Spleen (tissue), 11 donors: Measurements from ENCODE around the gene DTNA. TPM values are rescaled to one million over a fixed set of nuclear protein-coding genes. Genes with fewer than 3 reads are reported as not detected.

ENCODE experiments used
- DNase-seq: peaks from one replicate; pipeline ENCODE4 v3.0.0-alpha.2; 2020
- H3K27ac ChIP-seq, 8 donors: fragments of 200-600 bp; sonication (generic) in 7 of 8; 1 replicate in 4 of 8; 2 replicates in 4 of 8; pipeline versions ENCODE4 v1.5.0 to v1.8.0; 2016 to 2021; ENCODE audit warnings: inconsistent platforms in 4 of 8, mild to moderate bottlenecking in 4 of 8, moderate library complexity in 1 of 8
- H3K27me3 ChIP-seq, 7 donors: fragments of 200-600 bp; sonication (generic) in 6 of 7; replicated peaks in 1 of 7; 1 replicate in 4 of 7; 2 replicates in 3 of 7; pipeline versions ENCODE4 v1.5.0 to v1.8.0; 2016 to 2021; ENCODE audit warnings: inconsistent platforms in 3 of 7, mild to moderate bottlenecking in 1 of 7
- H3K36me3 ChIP-seq, 6 donors: fragments of 200-600 bp; sonication (generic) in 5 of 6; 1 replicate in 4 of 6; 2 replicates in 2 of 6; pipeline versions ENCODE4 v1.5.0 to v1.8.0; 2016 to 2021; ENCODE audit warnings: inconsistent platforms in 2 of 6
- H3K4me1 ChIP-seq, 6 donors: fragments of 200-600 bp; sonication (generic) in 5 of 6; 1 replicate in 3 of 6; 2 replicates in 3 of 6; pipeline versions ENCODE4 v1.5.0 to v1.8.0; 2016 to 2021; ENCODE audit warnings: inconsistent platforms in 3 of 6
- H3K4me3 ChIP-seq, 8 donors: fragments of 200-600 bp; sonication (generic) in 7 of 8; 1 replicate in 4 of 8; 2 replicates in 4 of 8; pipeline versions ENCODE4 v1.5.0 to v1.8.0; 2016 to 2021; ENCODE audit warnings: inconsistent platforms in 4 of 8, mild to moderate bottlenecking in 4 of 8, moderate library complexity in 2 of 8
- H3K9me3 ChIP-seq, 8 donors: fragments of 200-600 bp; sonication (generic) in 7 of 8; 1 replicate in 4 of 8; 2 replicates in 4 of 8; pipeline versions ENCODE4 v1.5.0 to v1.8.0; 2016 to 2021; ENCODE audit warnings: inconsistent platforms in 4 of 8
- CTCF ChIP-seq, 11 experiments: fragments of 200-600 bp in 7 of 11; fragments of 450-650 bp in 4 of 11; sonication (generic) in 4 of 11; IDR thresholded peaks in 8 of 11; conservative IDR thresholded peaks in 3 of 11; 1 replicate in 7 of 11; 2 replicates in 4 of 11; pipeline versions ENCODE4 v1.4.0 to v1.8.0; 2016 to 2021; ENCODE audit warnings: antibody characterized with exemption in 11 of 11, inconsistent platforms in 4 of 11, mild to moderate bottlenecking in 1 of 11
- POLR2A ChIP-seq, 3 donors: fragments of 450-650 bp; IDR thresholded peaks; one replicate each; pipeline ENCODE4 v1.5.1; 2017; ENCODE audit warnings: antibody characterized with exemption in 3 of 3, mild to moderate bottlenecking in 1 of 3
- POLR2AphosphoS5 ChIP-seq, 3 donors: sonication (generic); formaldehyde crosslinking; IDR thresholded peaks; one replicate each; pipeline ENCODE4 v1.5.1; 2017; ENCODE audit warnings: antibody characterized with exemption in 3 of 3
- WGBS, 5 donors: extraction: QIAGEN DNeasy Blood & Tissue Kit in 3 of 5; methylation state at CpG; one replicate each; pipeline versions ENCODE4 v1.1.5 to v1.1.7; 2013 to 2018; 5-methylcytosine and 5-hydroxymethylcytosine counted together
- intact Hi-C: fragments of 100-400 bp; cut with DNase I; formaldehyde crosslinking; loops from one replicate; pipeline ENCODE4 v1.15.0; 2023; ENCODE audit warnings: low total_unique reads
- polyA plus RNA-seq, 3 donors: library from polyadenylated mRNA; stranded (reverse); fragments of 200-250 nt; gene quantifications; one replicate each; pipeline ENCODE4 v1.2.1, GENCODE V29; 2013
- total RNA-seq, 7 donors: library from RNA; depleted of rRNA in 3 of 7; stranded (reverse); fragments of >200 nt in 3 of 7; fragmentation: NEBNext Ultra II Directional in 4 of 7; extraction: Animal tissue kit (Norgen Biotek cat#: 25700) in 4 of 7; gene quantifications; one replicate each; pipeline versions ENCODE4 v1.1.0 to v1.2.1, GENCODE V29; 2016 to 2021
- donor health status: healthy with polysubstance abuse.
- donor health status: DM: no; HTN: no; CAD: no; lungs with moderate emphysema.
- donor health status: DM: no; HTN: no; CAD: no.
- donor health status: Bipolar disorder and iron deficiency.
- donor health status: healthy.
- donor health status: DM: no; HTN: no; CAD: no.
- donor health status: DM: yes; HTN: yes; CAD: no.

Gene DTNA
- total and polyA plus RNA-seq, 10 donors, result 3.0 to 29.2 (median 14.2) TPM

DNA sequence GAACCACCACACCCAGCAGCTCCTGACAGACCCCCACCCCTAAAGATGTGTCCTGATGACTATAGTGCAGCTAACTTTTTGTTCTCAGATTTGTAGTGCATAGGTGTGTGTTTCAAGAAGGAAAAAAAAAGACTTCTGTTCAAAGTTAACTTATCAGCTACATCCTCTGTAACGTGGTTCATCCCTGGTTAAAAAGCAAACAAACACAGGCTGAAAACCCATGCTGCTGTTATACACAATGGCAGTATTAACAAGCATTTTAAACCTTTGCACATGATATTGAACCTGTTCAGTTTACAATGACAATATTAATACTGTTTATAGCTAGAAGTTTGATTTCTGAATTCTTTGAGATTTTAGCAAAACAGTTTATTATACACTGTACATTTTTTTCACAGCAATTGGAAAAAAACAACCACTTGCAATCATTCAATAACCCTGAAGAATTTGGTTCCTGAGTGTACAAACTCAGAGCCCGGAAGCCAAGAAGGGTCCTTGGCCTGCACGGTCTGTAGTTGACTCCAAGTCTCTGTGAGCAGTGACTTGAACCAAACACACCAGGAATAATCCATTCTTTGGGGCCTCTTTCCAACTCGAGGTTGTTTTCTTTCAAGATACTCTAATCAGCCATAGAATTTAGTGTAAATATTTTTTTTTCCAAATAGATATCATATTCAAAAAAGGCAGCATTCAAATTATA is 177.9 kb downstream of the DTNA start:
- TF ChIP-seq CTCF (IDR thresholded peaks at IDR 0.05 in 8 of 11, conservative IDR thresholded peaks at IDR 0.05 in 3 of 11) (no peak), POLR2AphosphoS5 (IDR thresholded peaks at IDR 0.05) (no peak), POLR2A (IDR thresholded peaks at IDR 0.05) (no peak)
- Histone ChIP-seq H3K36me3 (peaks cover 0 to 24% (median 0%) of the 10 kb centered on the region in 6 donors), H3K4me3 (no peak overlapping the region), H3K9me3 (peaks cover 0 to 5% (median 2%) of the 10 kb centered on the region in 8 donors), H3K27me3 (no peaks in the 10 kb centered on the region), H3K27ac (no peak overlapping the region), H3K4me1 (no peaks in the 10 kb centered on the region)
- no peak for DNase-seq
- WGBS, 5 donors, result 80 to 87% (median 81%) methylated on average over 4 of the region's 4 CpGs
- intact Hi-C loops, result no loop called here

GRCh38 chr18:34890486-34891085 is 180.5 kb downstream of the DTNA start:
- no peak for DNase-seq
- WGBS, 5 donors, result 67 to 80% (median 76%) methylated on average over 6 of the region's 6 CpGs
- no peak overlapping the region for H3K4me3 ChIP-seq
- peaks cover 0 to 11% (median 5%) of the 10 kb centered on the region in 8 donors for H3K9me3 ChIP-seq
- no peaks in the 10 kb centered on the region for H3K4me1 ChIP-seq
- H3K27me3 ChIP-seq, result no peaks in the 10 kb centered on the region
- TF ChIP-seq CTCF (IDR thresholded peaks at IDR 0.05 in 8 of 11, conservative IDR thresholded peaks at IDR 0.05 in 3 of 11), result no peak
- TF ChIP-seq POLR2A (IDR thresholded peaks at IDR 0.05), result no peak
- TF ChIP-seq POLR2AphosphoS5 (IDR thresholded peaks at IDR 0.05), result no peak
- peaks cover 0 to 10% (median 0%) of the 10 kb centered on the region in 6 donors for H3K36me3 ChIP-seq
- intact Hi-C loops, result no loop called here
- H3K27ac ChIP-seq, result no peak overlapping the region

- peaks cover 0 to 11% (median 6%) of the 10 kb centered on the region in 8 donors for H3K9me3 ChIP-seq
- no peaks in the 10 kb centered on the region for H3K4me1 ChIP-seq
- no peak overlapping the region for H3K4me3 ChIP-seq
- no peaks in the 10 kb centered on the region for H3K27me3 ChIP-seq
- H3K27ac ChIP-seq, result no peak overlapping the region
- WGBS, 5 donors, result 79 to 92% (median 86%) methylated on average over 3 of the region's 3 CpGs
- DNase-seq, result no peak
- intact Hi-C loops, result no loop called here
- no peak for TF ChIP-seq POLR2AphosphoS5 (IDR thresholded peaks at IDR 0.05)
- TF ChIP-seq CTCF (IDR thresholded peaks at IDR 0.05 in 8 of 11, conservative IDR thresholded peaks at IDR 0.05 in 3 of 11), result no peak
- no peak for TF ChIP-seq POLR2A (IDR thresholded peaks at IDR 0.05)
- H3K36me3 ChIP-seq, result peaks cover 0 to 10% (median 0%) of the 10 kb centered on the region in 6 donors
Observed at GRCh38 chr18:34892379-34892778, 182.3 kb downstream of the DTNA start.

DNA sequence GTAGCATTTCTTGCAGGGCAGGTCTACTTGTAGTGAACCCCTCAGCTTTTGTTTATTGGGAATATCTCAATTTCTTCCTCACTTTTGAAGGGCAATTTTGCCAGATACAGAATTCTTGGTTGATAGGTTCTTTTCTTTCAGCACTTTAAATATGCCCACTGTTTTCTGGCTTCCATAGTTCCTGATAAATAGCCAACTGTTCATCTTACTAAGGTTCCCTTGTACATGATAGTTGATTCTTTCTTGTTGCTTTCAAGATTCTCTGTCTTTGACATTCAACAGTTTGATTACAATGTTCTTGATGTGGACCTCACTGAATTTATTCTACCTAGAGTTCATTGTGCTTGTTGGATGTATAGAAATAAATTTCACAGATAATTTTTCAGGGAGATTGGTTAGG is 183.1 kb downstream of the DTNA start:
- H3K9me3 ChIP-seq, result peaks cover 0 to 11% (median 6%) of the 10 kb centered on the region in 8 donors
- DNase-seq, result no peak
- no peak for TF ChIP-seq POLR2A (IDR thresholded peaks at IDR 0.05)
- TF ChIP-seq CTCF (IDR thresholded peaks at IDR 0.05 in 8 of 11, conservative IDR thresholded peaks at IDR 0.05 in 3 of 11), result no peak
- TF ChIP-seq POLR2AphosphoS5 (IDR thresholded peaks at IDR 0.05), result no peak
- H3K27me3 ChIP-seq, result no peaks in the 10 kb centered on the region
- H3K36me3 ChIP-seq, result peaks cover 0 to 10% (median 0%) of the 10 kb centered on the region in 6 donors
- intact Hi-C loops, result no loop called here
- H3K27ac ChIP-seq, result no peak overlapping the region
- no peaks in the 10 kb centered on the region for H3K4me1 ChIP-seq
- no peak overlapping the region for H3K4me3 ChIP-seq
